Vagina (tissue), 2 donors: Measurements from ENCODE around the gene VPS37C. TPM values are rescaled to one million over a fixed set of nuclear protein-coding genes. Genes with fewer than 3 reads are reported as not detected.

Source experiments
- DNase-seq, 2 donors: peaks; one replicate each; pipeline ENCODE4 v3.0.0-alpha.2; 2017; ENCODE audit errors: extremely low spot score in 2 of 2
- H3K27ac ChIP-seq: fragments of 200-600 bp; sonication (generic); one replicate; pipeline ENCODE4 v1.5.1; 2019
- H3K27me3 ChIP-seq: fragments of 200-600 bp; sonication (generic); one replicate; pipeline ENCODE4 v1.5.1; 2019
- H3K36me3 ChIP-seq, 2 donors: fragments of 200-600 bp; sonication (generic); one replicate each; pipeline ENCODE4 v1.5.1; 2017 to 2019
- H3K4me1 ChIP-seq: fragments of 200-600 bp; sonication (generic); one replicate; pipeline ENCODE4 v1.5.1; 2019
- H3K4me3 ChIP-seq, 2 donors: fragments of 200-600 bp; sonication (generic); 1 replicate in 1 of 2; 2 replicates in 1 of 2; pipeline ENCODE4 v1.5.1; 2016 to 2019
- H3K9me3 ChIP-seq: fragments of 200-600 bp; sonication (generic); one replicate; pipeline ENCODE4 v1.5.1; 2019
- CTCF ChIP-seq, 3 experiments: fragments of 450-650 bp in 2 of 3; fragments of 200-600 bp in 1 of 3; sonication (generic) in 1 of 3; IDR thresholded peaks; one replicate each; pipeline ENCODE4 v1.5.1; 2017 to 2019; ENCODE audit warnings: antibody characterized with exemption in 3 of 3, mild to moderate bottlenecking in 2 of 3, moderate library complexity in 2 of 3
- POLR2A ChIP-seq, 2 donors: fragments of 450-650 bp; IDR thresholded peaks; one replicate each; pipeline ENCODE4 v1.6.1; 2017; ENCODE audit warnings: antibody characterized with exemption in 2 of 2, mild to moderate bottlenecking in 2 of 2, moderate library complexity in 2 of 2
- POLR2AphosphoS5 ChIP-seq, 2 donors: sonication (generic); formaldehyde crosslinking; IDR thresholded peaks; one replicate each; pipeline ENCODE4 v1.9.0; 2017; ENCODE audit warnings: antibody characterized with exemption in 2 of 2, mild to moderate bottlenecking in 2 of 2, low read depth in 1 of 2; ENCODE audit not compliant: insufficient read depth in 1 of 2
- intact Hi-C: fragments of 100-400 bp; cut with DNase I; formaldehyde crosslinking; loops from one replicate; pipeline ENCODE4 v1.15.1; 2023
- total RNA-seq: library from RNA; depleted of rRNA; stranded (reverse); fragments of >200 nt; gene quantifications from one replicate; pipeline ENCODE4 v1.2.3, GENCODE V29; 2016

Gene VPS37C
- total RNA-seq, 1 donor from 2014 or later: 15.7 TPM

- no peak for TF ChIP-seq POLR2A (IDR thresholded peaks at IDR 0.05)
- no peak for TF ChIP-seq CTCF (IDR thresholded peaks at IDR 0.05)
- no peak for TF ChIP-seq POLR2AphosphoS5 (IDR thresholded peaks at IDR 0.05; ENCODE audit: insufficient read depth in 1 of 2, low read depth in 1 of 2)
- Histone ChIP-seq H3K4me1 (no peaks in the 10 kb centered on the region), H3K4me3 (no peak overlapping the region), H3K9me3 (no peaks in the 10 kb centered on the region), H3K36me3 (no peaks in the 10 kb centered on the region), H3K27me3 (no peaks in the 10 kb centered on the region), H3K27ac (no peak overlapping the region)
- intact Hi-C loops: no loop called here
- DNase-seq: no peak
These were observed 48.7 kb downstream of the VPS37C start for GRCh38 chr11:61112575-61112974.

GRCh38 chr11:61111786-61112517 is 49.3 kb downstream of the VPS37C start:
- H3K36me3 ChIP-seq: no peaks in the 10 kb centered on the region
- intact Hi-C loops: no loop called here
- TF ChIP-seq POLR2AphosphoS5 (IDR thresholded peaks at IDR 0.05; ENCODE audit: insufficient read depth in 1 of 2, low read depth in 1 of 2): no peak
- no peak for TF ChIP-seq CTCF (IDR thresholded peaks at IDR 0.05)
- TF ChIP-seq POLR2A (IDR thresholded peaks at IDR 0.05): no peak
- H3K27me3 ChIP-seq: no peaks in the 10 kb centered on the region
- H3K27ac ChIP-seq: no peak overlapping the region
- H3K4me3 ChIP-seq: no peak overlapping the region
- H3K9me3 ChIP-seq: no peaks in the 10 kb centered on the region
- H3K4me1 ChIP-seq: no peaks in the 10 kb centered on the region
- no peak for DNase-seq

GRCh38 chr11:61111050-61111435 is 50.2 kb downstream of the VPS37C start:
- intact Hi-C loops: no loop called here
- no peaks in the 10 kb centered on the region for H3K27me3 ChIP-seq
- H3K27ac ChIP-seq: no peak overlapping the region
- H3K4me3 ChIP-seq: no peak overlapping the region
- H3K9me3 ChIP-seq: no peaks in the 10 kb centered on the region
- no peaks in the 10 kb centered on the region for H3K4me1 ChIP-seq
- TF ChIP-seq POLR2A (IDR thresholded peaks at IDR 0.05) (no peak), CTCF (IDR thresholded peaks at IDR 0.05) (no peak), POLR2AphosphoS5 (IDR thresholded peaks at IDR 0.05; ENCODE audit: insufficient read depth in 1 of 2, low read depth in 1 of 2) (no peak)
- no peak for DNase-seq
- H3K36me3 ChIP-seq: no peaks in the 10 kb centered on the region

- Histone ChIP-seq H3K36me3 (no peaks in the 10 kb centered on the region), H3K27ac (no peak overlapping the region), H3K4me3 (no peak overlapping the region), H3K4me1 (no peaks in the 10 kb centered on the region), H3K27me3 (no peaks in the 10 kb centered on the region), H3K9me3 (no peaks in the 10 kb centered on the region)
- no peak for TF ChIP-seq POLR2A (IDR thresholded peaks at IDR 0.05)
- no peak for TF ChIP-seq POLR2AphosphoS5 (IDR thresholded peaks at IDR 0.05; ENCODE audit: insufficient read depth in 1 of 2, low read depth in 1 of 2)
- no peak for TF ChIP-seq CTCF (IDR thresholded peaks at IDR 0.05)
- intact Hi-C loops: no loop called here
- no peak for DNase-seq
These were observed 50.8 kb downstream of the VPS37C start for GRCh38 chr11:61110255-61111049.

- intact Hi-C loops: no loop called here
- Histone ChIP-seq H3K36me3 (no peaks in the 10 kb centered on the region), H3K27me3 (no peaks in the 10 kb centered on the region), H3K9me3 (no peaks in the 10 kb centered on the region), H3K27ac (no peak overlapping the region), H3K4me1 (no peaks in the 10 kb centered on the region), H3K4me3 (no peak overlapping the region)
- DNase-seq: no peak
- TF ChIP-seq POLR2AphosphoS5 (IDR thresholded peaks at IDR 0.05; ENCODE audit: insufficient read depth in 1 of 2, low read depth in 1 of 2) (no peak), CTCF (IDR thresholded peaks at IDR 0.05) (no peak), POLR2A (IDR thresholded peaks at IDR 0.05) (no peak)
These were observed 51.6 kb downstream of the VPS37C start for GRCh38 chr11:61109671-61110070.
